ENCODE data around the gene SLC48A1. TPM values are rescaled to one million over a fixed set of nuclear protein-coding genes. Genes with fewer than 3 reads are reported as not detected.

The SLC48A1 gene
- total and polyA plus RNA-seq, 11 donors, result 13.0 to 68.2 (median 23.8) TPM

DNA sequence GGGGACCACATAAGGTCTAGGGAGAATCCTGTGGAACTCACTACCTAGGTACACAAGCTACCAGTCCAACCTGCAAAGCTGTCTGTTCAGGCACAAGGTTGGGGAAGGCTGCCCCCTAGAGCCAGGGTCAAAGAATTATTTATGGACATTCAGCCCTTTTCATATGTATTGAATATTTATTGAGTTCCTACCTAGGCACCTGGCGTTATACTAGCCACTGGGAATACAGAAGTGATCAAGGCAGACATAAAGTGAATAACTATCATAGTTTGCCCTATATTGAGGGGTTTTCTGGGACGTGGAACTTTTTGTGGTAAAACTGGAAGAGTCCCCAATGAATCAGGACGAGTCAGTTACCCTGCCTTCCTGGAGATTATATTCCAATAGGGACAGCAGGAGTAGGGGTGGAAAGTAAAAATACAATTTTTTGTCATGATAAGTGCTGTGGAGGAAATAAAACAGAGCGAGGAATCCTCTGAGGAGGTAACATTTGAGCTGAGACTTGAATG, 5.8 kb upstream of the SLC48A1 start:
- H3K36me3 ChIP-seq, result no peaks in the 10 kb centered on the region
- no peaks in the 10 kb centered on the region for H3K27me3 ChIP-seq
- intact Hi-C loops (cut with DNase I), result loop anchor here in 9 of 10 donors (1.0 to 5.0 kb wide), 5 partner anchors 50 to 115 kb away; no protein-coding TSS in a partner anchor
- H3K9me3 ChIP-seq, result no peaks in the 10 kb centered on the region
- TF ChIP-seq, protein P1, sequence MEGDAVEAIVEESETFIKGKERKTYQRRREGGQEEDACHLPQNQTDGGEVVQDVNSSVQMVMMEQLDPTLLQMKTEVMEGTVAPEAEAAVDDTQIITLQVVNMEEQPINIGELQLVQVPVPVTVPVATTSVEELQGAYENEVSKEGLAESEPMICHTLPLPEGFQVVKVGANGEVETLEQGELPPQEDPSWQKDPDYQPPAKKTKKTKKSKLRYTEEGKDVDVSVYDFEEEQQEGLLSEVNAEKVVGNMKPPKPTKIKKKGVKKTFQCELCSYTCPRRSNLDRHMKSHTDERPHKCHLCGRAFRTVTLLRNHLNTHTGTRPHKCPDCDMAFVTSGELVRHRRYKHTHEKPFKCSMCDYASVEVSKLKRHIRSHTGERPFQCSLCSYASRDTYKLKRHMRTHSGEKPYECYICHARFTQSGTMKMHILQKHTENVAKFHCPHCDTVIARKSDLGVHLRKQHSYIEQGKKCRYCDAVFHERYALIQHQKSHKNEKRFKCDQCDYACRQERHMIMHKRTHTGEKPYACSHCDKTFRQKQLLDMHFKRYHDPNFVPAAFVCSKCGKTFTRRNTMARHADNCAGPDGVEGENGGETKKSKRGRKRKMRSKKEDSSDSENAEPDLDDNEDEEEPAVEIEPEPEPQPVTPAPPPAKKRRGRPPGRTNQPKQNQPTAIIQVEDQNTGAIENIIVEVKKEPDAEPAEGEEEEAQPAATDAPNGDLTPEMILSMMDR (IDR thresholded peaks at IDR 0.05), result peak; percentile 48 to 75 (median 68)
- no peak for TF ChIP-seq POLR2A (IDR thresholded peaks at IDR 0.05)
- peak in 4 of 5 donors; percentile 61 to 76 (median 66) for DNase-seq
- no peak overlapping the region for H3K27ac ChIP-seq
- H3K4me1 ChIP-seq, result peaks cover 0 to 49% (median 16%) of the 10 kb centered on the region in 12 donors
- 54 to 67% (median 60%) methylated on average over 4 of the region's 4 CpGs for WGBS, 4 donors
- no peak overlapping the region for H3K4me3 ChIP-seq
- peak in 3 of 4 donors; percentile 36 to 62 (median 37) for ATAC-seq

- intact Hi-C loops (cut with DNase I), result loop anchor here in 2 of 10 donors (5.0 kb wide), 2 partner anchors 51 to 116 kb away; no protein-coding TSS in a partner anchor
- Histone ChIP-seq H3K9me3 (no peaks in the 10 kb centered on the region), H3K27me3 (no peaks in the 10 kb centered on the region), H3K4me1 (peaks cover 0 to 48% (median 16%) of the 10 kb centered on the region in 12 donors), H3K36me3 (no peaks in the 10 kb centered on the region), H3K27ac (no peak overlapping the region), H3K4me3 (no peak overlapping the region)
- ATAC-seq (no peak), DNase-seq (no peak)
- TF ChIP-seq, protein P1 (IDR thresholded peaks at IDR 0.05), result no peak
- no peak for TF ChIP-seq POLR2A (IDR thresholded peaks at IDR 0.05)
- WGBS, 4 donors, result 33 to 42% (median 40%) methylated on average over 2 of the region's 2 CpGs
Measured at GRCh38 chr12:47768323-47768811, 4.7 kb upstream of the SLC48A1 start.

GRCh38 chr12:47769234-47770085, 3.6 kb upstream of the SLC48A1 start:
- Histone ChIP-seq H3K4me3 (no peak overlapping the region), H3K27ac (no peak overlapping the region), H3K4me1 (peaks cover 3 to 50% (median 22%) of the 10 kb centered on the region in 12 donors), H3K9me3 (no peaks in the 10 kb centered on the region), H3K27me3 (no peaks in the 10 kb centered on the region), H3K36me3 (no peaks in the 10 kb centered on the region)
- DNase-seq (no peak), ATAC-seq (no peak)
- TF ChIP-seq POLR2A (IDR thresholded peaks at IDR 0.05), result no peak
- TF ChIP-seq, protein P1 (IDR thresholded peaks at IDR 0.05), result no peak
- intact Hi-C loops (cut with DNase I), result loop anchor here in 4 of 10 donors (5.0 to 10.0 kb wide), 3 partner anchors 52 to 117 kb away; no protein-coding TSS in a partner anchor
- 84 to 92% (median 88%) methylated on average over 4 of the region's 4 CpGs for WGBS, 4 donors

Measured in heart left ventricle (tissue), 16 donors.